ENCODE measurements around the gene RPL41.

GRCh38 chr12:56119361-56119796 lies 2.9 kb downstream of the RPL41 start:
- no peak for TF ChIP-seq PBX3 (IDR thresholded peaks at IDR 0.05)
- peak; percentile 78 for TF ChIP-seq CTCF (IDR thresholded peaks at IDR 0.05)
- TF ChIP-seq GABPA (IDR thresholded peaks at IDR 0.05; ENCODE audit: low read depth), result 0 out of 2 replicates have a peak, but pooled peaks have one; percentile 35
